ENCODE data around the gene CORO2B.

GRCh38 chr15:68578980-68579935, at the start of gene CORO2B:
- TF ChIP-seq POLR2AphosphoS5 (IDR thresholded peaks at IDR 0.05) (no peak), CTCF (IDR thresholded peaks at IDR 0.05) (no peak), EP300 (IDR thresholded peaks at IDR 0.05) (no peak), POLR2A (IDR thresholded peaks at IDR 0.05) (no peak)
